ENCODE measurements around the gene DNAJB5. TPM values are rescaled to one million over a fixed set of nuclear protein-coding genes. Genes with fewer than 3 reads are reported as not detected.
"Not testable (repeated sequence)": the region's sequence is repeated elsewhere in the genome, so short reads cannot be mapped to it uniquely, and the experiment has no call there.

The DNAJB5 gene
- total RNA-seq, 1 donor from 2014 or later: 6.9 TPM

GRCh38 chr9:35010351-35010958 is 20.9 kb downstream of the DNAJB5 start:
- Histone ChIP-seq H3K27me3 (no peaks in the 10 kb centered on the region), H3K36me3 (peaks cover 0 to 17% of the 10 kb centered on the region in 2 donors), H3K9me3 (no peaks in the 10 kb centered on the region), H3K4me1 (no peaks in the 10 kb centered on the region), H3K4me3 (no peak overlapping the region), H3K27ac (no peak overlapping the region)
- no peak for DNase-seq (ENCODE audit: extremely low spot score in 2 of 2)
- TF ChIP-seq POLR2A (IDR thresholded peaks at IDR 0.05) (no peak), CTCF (IDR thresholded peaks at IDR 0.05) (no peak), POLR2AphosphoS5 (IDR thresholded peaks at IDR 0.05; ENCODE audit: insufficient read depth in 1 of 2, low read depth in 1 of 2) (no peak)
- intact Hi-C loops (cut with DNase I): no loop called here

- intact Hi-C loops (cut with DNase I): no loop called here
- H3K27ac ChIP-seq: no peak overlapping the region
- H3K4me3 ChIP-seq: no peak overlapping the region
- no peak for TF ChIP-seq CTCF (IDR thresholded peaks at IDR 0.05)
- H3K4me1 ChIP-seq: no peaks in the 10 kb centered on the region
- DNase-seq (ENCODE audit: extremely low spot score in 2 of 2): no peak
- no peaks in the 10 kb centered on the region for H3K9me3 ChIP-seq
- H3K36me3 ChIP-seq: peaks cover 0 to 17% of the 10 kb centered on the region in 2 donors
- no peaks in the 10 kb centered on the region for H3K27me3 ChIP-seq
Observed at GRCh38 chr9:35014517-35014916, 25.0 kb downstream of the DNAJB5 start.

GRCh38 chr9:35023443-35023842 is 33.9 kb downstream of the DNAJB5 start:
- H3K4me3 ChIP-seq; H3K27me3 ChIP-seq; H3K9me3 ChIP-seq; intact Hi-C loops (cut with DNase I); H3K27ac ChIP-seq; H3K36me3 ChIP-seq; DNase-seq (ENCODE audit: extremely low spot score in 2 of 2): not testable (repeated sequence)
- H3K4me1 ChIP-seq: peaks cover 12% of the 10 kb centered on the region

GRCh38 chr9:35026671-35027070 is 37.1 kb downstream of the DNAJB5 start:
- H3K36me3 ChIP-seq: no peaks in the 10 kb centered on the region
- no peak overlapping the region for H3K4me3 ChIP-seq
- peaks cover 12% of the 10 kb centered on the region for H3K4me1 ChIP-seq
- no peaks in the 10 kb centered on the region for H3K27me3 ChIP-seq
- intact Hi-C loops (cut with DNase I): no loop called here
- TF ChIP-seq POLR2A (IDR thresholded peaks at IDR 0.05): no peak
- no peak for TF ChIP-seq POLR2AphosphoS5 (IDR thresholded peaks at IDR 0.05; ENCODE audit: insufficient read depth in 1 of 2, low read depth in 1 of 2)
- no peak for TF ChIP-seq CTCF (IDR thresholded peaks at IDR 0.05)
- DNase-seq (ENCODE audit: extremely low spot score in 2 of 2): no peak
- no peaks in the 10 kb centered on the region for H3K9me3 ChIP-seq
- H3K27ac ChIP-seq: peak overlapping the region; percentile 21

GRCh38 chr9:35027374-35027773 is 37.8 kb downstream of the DNAJB5 start:
- DNase-seq (ENCODE audit: extremely low spot score in 2 of 2): no peak
- intact Hi-C loops (cut with DNase I): no loop called here
- Histone ChIP-seq H3K27ac (no peak overlapping the region), H3K4me1 (peaks cover 12% of the 10 kb centered on the region), H3K36me3 (no peaks in the 10 kb centered on the region), H3K9me3 (no peaks in the 10 kb centered on the region), H3K27me3 (no peaks in the 10 kb centered on the region), H3K4me3 (no peak overlapping the region)
- TF ChIP-seq CTCF (IDR thresholded peaks at IDR 0.05) (no peak), POLR2A (IDR thresholded peaks at IDR 0.05) (no peak), POLR2AphosphoS5 (IDR thresholded peaks at IDR 0.05; ENCODE audit: insufficient read depth in 1 of 2, low read depth in 1 of 2) (no peak)
